H1 (cell line): ENCODE data around the gene ARHGAP23. TPM values are rescaled to one million over a fixed set of nuclear protein-coding genes. Genes with fewer than 3 reads are reported as not detected.
"Not testable (repeated sequence)": the region's sequence is repeated elsewhere in the genome, so short reads cannot be mapped to it uniquely, and the experiment has no call there.

Experiments
- CTCF ChIA-PET: fragments of 300-600 bp; sonication (Branson Sonifier 250); formaldehyde crosslinking; loops from one replicate; lab custom pipeline; 2021; ENCODE audit not compliant: partially characterized antibody; lab: Charles Lee
- POLR2A ChIA-PET: fragments of 300-600 bp; sonication (Branson Sonifier 250); formaldehyde crosslinking; loops from one replicate; lab custom pipeline; 2021; ENCODE audit warnings: inconsistent platforms; ENCODE audit not compliant: partially characterized antibody; lab: Charles Lee
- DNase-seq, 2 experiments: peaks; one replicate each; pipeline versions ENCODE4 v3.0.0 to v3.0.0-alpha.2; 2010 to 2022; ENCODE audit warnings: low spot score in 2 of 2, low read depth in 1 of 2, mixed read lengths in 1 of 2
- FAIRE-seq: peaks from 2 replicates; lab custom pipeline; 2011; peaks lifted over from hg19 to GRCh38; lab: Jason Lieb, UNC
- H2AFZ ChIP-seq: 2 replicates; pipeline ENCODE4 v1.8.1; 2012; ENCODE audit warnings: low read length, inconsistent platforms
- H2AK5ac ChIP-seq: 2 replicates; pipeline ENCODE4 v1.6.1; 2013; ENCODE audit warnings: low read depth, low read length
- H2BK120ac ChIP-seq: replicated peaks from 2 replicates; pipeline ENCODE3; 2013; ENCODE audit warnings: low read depth, low read length, inconsistent platforms
- H2BK12ac ChIP-seq: 2 replicates; pipeline ENCODE4 v1.6.1; 2013; ENCODE audit warnings: low read depth, low read length
- H2BK15ac ChIP-seq: 2 replicates; pipeline ENCODE4 v1.6.1; 2013; ENCODE audit warnings: low read length
- H2BK20ac ChIP-seq: 2 replicates; pipeline ENCODE4 v1.6.1; 2013; ENCODE audit warnings: low read length
- H2BK5ac ChIP-seq: 2 replicates; pipeline ENCODE4 v1.6.1; 2013; ENCODE audit warnings: low read depth, low read length
- H3K14ac ChIP-seq: 2 replicates; pipeline ENCODE4 v1.6.1; 2013; ENCODE audit warnings: inconsistent platforms; ENCODE audit not compliant: insufficient read length
- H3K18ac ChIP-seq: 2 replicates; pipeline ENCODE4 v1.6.1; 2013; ENCODE audit warnings: low read length; ENCODE audit errors: extremely low read depth
- H3K23ac ChIP-seq: 2 replicates; pipeline ENCODE4 v1.6.1; 2013; ENCODE audit warnings: inconsistent platforms; ENCODE audit not compliant: insufficient read length
- H3K23me2 ChIP-seq: 2 replicates; pipeline ENCODE4 v1.6.1; 2013; ENCODE audit warnings: low read depth, low read length
- H3K27ac ChIP-seq: 2 replicates; pipeline ENCODE4 v1.6.1; 2011; ENCODE audit warnings: low read depth, low read length, inconsistent platforms
- H3K27me3 ChIP-seq, 4 experiments: replicated peaks in 1 of 4; 1 replicate in 1 of 4; 2 replicates in 3 of 4; pipeline versions ENCODE4 v1.6.1 to v1.8.1; 2011 to 2013; ENCODE audit warnings: low read length in 3 of 4, mild to moderate bottlenecking in 3 of 4, inconsistent platforms in 2 of 4, mixed read lengths in 2 of 4, moderate library complexity in 1 of 4; ENCODE audit not compliant: control insufficient read depth in 3 of 4, insufficient read depth in 3 of 4; ENCODE audit errors: extremely low read depth in 1 of 4
- H3K36me3 ChIP-seq, 4 experiments: 2 replicates each; pipeline versions ENCODE4 v1.6.1 to v1.8.1; 2011 to 2013; ENCODE audit warnings: mild to moderate bottlenecking in 4 of 4, low read length in 3 of 4, moderate library complexity in 2 of 4, control low read depth in 1 of 4, inconsistent platforms in 1 of 4; ENCODE audit not compliant: insufficient read depth in 4 of 4, control insufficient read depth in 2 of 4
- H3K4ac ChIP-seq: replicated peaks from 2 replicates; pipeline ENCODE3; 2013; ENCODE audit warnings: low read length, low read depth, mixed read lengths, inconsistent platforms; ENCODE audit not compliant: insufficient read length
- H3K4me1 ChIP-seq, 4 experiments: replicated peaks in 1 of 4; 1 replicate in 1 of 4; 2 replicates in 3 of 4; pipeline versions ENCODE4 v1.6.1 to v1.8.1; 2011 to 2013; ENCODE audit warnings: low read length in 3 of 4, inconsistent platforms in 2 of 4, mixed read lengths in 1 of 4; ENCODE audit not compliant: insufficient read depth in 4 of 4, control insufficient read depth in 3 of 4
- H3K4me2 ChIP-seq, 2 experiments: 2 replicates each; pipeline versions ENCODE4 v1.6.1 to v1.8.1; 2011 to 2013; ENCODE audit warnings: low read depth in 2 of 2, low read length in 2 of 2, control low read depth in 1 of 2, inconsistent platforms in 1 of 2, mild to moderate bottlenecking in 1 of 2; ENCODE audit not compliant: insufficient read depth in 1 of 2
- H3K4me3 ChIP-seq, 4 experiments: fragments of 200-600, 300-600 bp in 1 of 4; sonication (generic), shearing (Covaris generic), sonication (Bioruptor Twin) in 1 of 4; 2 replicates each; pipeline versions ENCODE4 v1.5.1 to v1.8.1; 2011 to 2016; ENCODE audit warnings: low read length in 4 of 4, low read depth in 3 of 4, control low read depth in 2 of 4, inconsistent platforms in 2 of 4, mild to moderate bottlenecking in 2 of 4, mixed read lengths in 1 of 4, moderate library complexity in 1 of 4; ENCODE audit not compliant: insufficient read depth in 2 of 4; ENCODE audit errors: extremely low read depth in 1 of 4
- H3K56ac ChIP-seq: replicated peaks from 2 replicates; pipeline ENCODE3; 2013; ENCODE audit warnings: low read depth, mild to moderate bottlenecking, mixed read lengths, low read length, inconsistent platforms; ENCODE audit not compliant: insufficient read length
- H3K79me1 ChIP-seq: 2 replicates; pipeline ENCODE4 v1.6.1; 2013; ENCODE audit warnings: low read depth, low read length, control low read depth
- H3K79me2 ChIP-seq, 2 experiments: 2 replicates each; pipeline versions ENCODE4 v1.6.1 to v1.8.1; 2012 to 2013; ENCODE audit warnings: low read length in 2 of 2, mild to moderate bottlenecking in 2 of 2, inconsistent platforms in 1 of 2; ENCODE audit not compliant: insufficient read depth in 2 of 2, control insufficient read depth in 1 of 2
- H3K9ac ChIP-seq, 4 experiments: replicated peaks in 1 of 4; 1 replicate in 1 of 4; 2 replicates in 3 of 4; pipeline versions ENCODE4 v1.6.1 to v1.8.1; 2011 to 2013; ENCODE audit warnings: low read depth in 3 of 4, low read length in 3 of 4, control low read depth in 2 of 4, mild to moderate bottlenecking in 2 of 4, moderate library complexity in 2 of 4, inconsistent platforms in 1 of 4; ENCODE audit errors: extremely low read depth in 1 of 4
- H3K9me3 ChIP-seq, 2 experiments: 2 replicates each; pipeline versions ENCODE4 v1.6.1 to v1.8.1; 2012 to 2013; ENCODE audit warnings: mild to moderate bottlenecking in 2 of 2, moderate library complexity in 2 of 2, control low read depth in 1 of 2, inconsistent platforms in 1 of 2, low read depth in 1 of 2, low read length in 1 of 2, mixed read lengths in 1 of 2; ENCODE audit not compliant: insufficient read depth in 2 of 2
- H4K20me1 ChIP-seq, 2 experiments: replicated peaks in 1 of 2; 2 replicates each; pipeline versions ENCODE3 to v1.8.1; 2011 to 2013; ENCODE audit warnings: inconsistent platforms in 2 of 2, low read length in 2 of 2, mild to moderate bottlenecking in 1 of 2; ENCODE audit not compliant: insufficient read depth in 2 of 2, control insufficient read depth in 1 of 2
- H4K5ac ChIP-seq: 2 replicates; pipeline ENCODE4 v1.6.1; 2013; ENCODE audit warnings: low read length, low read depth, mixed read lengths, inconsistent platforms; ENCODE audit not compliant: insufficient read length
- H4K8ac ChIP-seq: 2 replicates; pipeline ENCODE4 v1.8.0; 2013; ENCODE audit warnings: mild to moderate bottlenecking, moderate library complexity, low read length, inconsistent platforms; ENCODE audit not compliant: insufficient read depth; ENCODE audit errors: extremely low read depth
- H4K91ac ChIP-seq: replicated peaks from 2 replicates; pipeline ENCODE3; 2013; ENCODE audit warnings: low read length, mixed read lengths, inconsistent platforms; ENCODE audit not compliant: insufficient read length
- WGBS, 2 experiments: shearing (Covaris generic) in 1 of 2; methylation state at CpG; one replicate each; pipeline versions ENCODE4 v1.1.6 to v1.1.7; 2013 to 2015; ENCODE audit warnings: low lambda C conversion rate in 2 of 2, mixed read lengths in 2 of 2, inconsistent platforms in 1 of 2, low coverage in 1 of 2, missing lambda C conversion rate in 1 of 2; ENCODE audit not compliant: insufficient replicate concordance in 2 of 2, insufficient coverage in 1 of 2, insufficient read length in 1 of 2; ENCODE audit errors: extremely low coverage in 1 of 2, missing lambda C conversion rate in 1 of 2; 5-methylcytosine and 5-hydroxymethylcytosine counted together
- polyA plus RNA-seq, 7 experiments: library from polyadenylated mRNA; depleted of rRNA in 3 of 7; stranded (reverse) in 5 of 7; unstranded in 2 of 7; fragments of >200 nt in 5 of 7; fragments of 200-250 nt in 2 of 7; gene quantifications; 1 replicate in 5 of 7; 2 replicates in 1 of 7; 4 replicates in 1 of 7; pipeline versions ENCODE4 v1.2.1 to v1.2.3, GENCODE V29; 2011 to 2013; ENCODE audit warnings: missing spikeins in 2 of 7, mixed read lengths in 2 of 7
- total RNA-seq: library from RNA; stranded (reverse); fragmentation: NEBNext Ultra II Directional; extraction: Animal tissue kit (Norgen Biotek cat#: 25700); gene quantifications from 2 replicates; pipeline ENCODE4 v1.2.1, GENCODE V29; 2021

ARHGAP23 gene
- total and polyA plus RNA-seq, 2 of the 8 experiments (the other 6 are each of a cell fraction or from before 2014, with no cell fraction given): 16.3 to 107 TPM

DNA sequence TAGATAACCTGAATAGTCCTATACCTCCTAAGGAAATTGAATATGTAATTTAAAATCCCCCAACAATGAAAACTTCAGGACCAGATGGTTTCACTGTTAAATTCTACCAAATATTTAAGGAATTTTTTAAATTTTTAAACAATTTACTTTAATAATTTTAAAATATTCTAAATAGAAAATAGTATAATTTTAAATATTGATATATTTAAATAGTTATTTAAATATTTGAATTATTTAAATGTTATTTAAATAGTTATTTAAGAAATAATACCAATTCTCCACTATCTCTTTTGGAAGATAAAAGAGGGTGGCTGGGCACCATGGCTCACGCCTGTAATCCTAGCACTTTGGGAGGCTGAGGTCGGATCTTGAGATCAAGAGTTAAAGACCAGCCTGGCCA is 73.5 kb downstream of the ARHGAP23 start:
- H3K27me3 ChIP-seq, H2AK5ac ChIP-seq, H3K27ac ChIP-seq, H3K4me1 ChIP-seq, H4K20me1 ChIP-seq, H3K23ac ChIP-seq, H2BK5ac ChIP-seq, H3K14ac ChIP-seq, H2BK20ac ChIP-seq, H2BK15ac ChIP-seq, H4K91ac ChIP-seq, H3K4me2 ChIP-seq, H2BK120ac ChIP-seq, DNase-seq, POLR2A ChIA-PET, FAIRE-seq, H3K56ac ChIP-seq, H2BK12ac ChIP-seq, H3K4ac ChIP-seq, H2AFZ ChIP-seq, H3K79me1 ChIP-seq, H3K9ac ChIP-seq, H3K23me2 ChIP-seq, H4K8ac ChIP-seq, H3K18ac ChIP-seq, H4K5ac ChIP-seq, H3K4me3 ChIP-seq, H3K9me3 ChIP-seq, H3K79me2 ChIP-seq: not testable (repeated sequence)
- peaks cover 0 to 11% (median 4%) of the 10 kb centered on the region in 4 experiments; a peak in 3 of 8 replicates for H3K36me3 ChIP-seq
- CTCF ChIA-PET: interaction anchor here (1.2 kb wide), 1 partner anchor 11 kb away, joined by 3 read pairs; no protein-coding TSS in a partner anchor
- 87% methylated on average over 2 of the region's 2 CpGs; no CpG with 5 or more reads in 1 of the 2 experiments for WGBS, 2 experiments
